ENCODE measurements around the gene NUP214. TPM values are rescaled to one million over a fixed set of nuclear protein-coding genes. Genes with fewer than 3 reads are reported as not detected.

NUP214 gene
- total and polyA plus RNA-seq, 7 experiments from 2014 or later, result 18.2 to 116 (median 80.5) TPM

- ChIA-PET CTCF (interaction anchor here (0.6 to 1.7 kb wide), 5 partner anchors 10 to 63 kb away, joined by 3 to 5 read pairs (median 4); no protein-coding TSS in a partner anchor), POLR2A (interaction anchor here (1.0 to 16.2 kb wide), 10 partner anchors 8 to 148 kb away, joined by 3 to 886 read pairs (median 5); partner anchors contain the start of genes NUP214 and PLPP7)
- intact Hi-C loops (cut with micrococcal nuclease), result loop anchor here (5.0 to 10.0 kb wide), 4 partner anchors 229 to 1082 kb away; partner anchors contain the start of genes POMT1 (in 1 of the 2) and SETX (in 1 of the 2)
- Histone ChIP-seq H3K36me3 (ENCODE audit: control insufficient read depth in 2 of 3, insufficient read depth in 3 of 3, low read length in 3 of 3) (peaks cover 0 to 35% (median 0%) of the 10 kb centered on the region in 3 experiments), H3K9me3 (ENCODE audit: control insufficient read depth in 2 of 3, low read length in 3 of 3) (no peaks in the 10 kb centered on the region), H3K27ac (ENCODE audit: low read depth, low read length) (peak overlapping the region; percentile 96), H3K4me1 (ENCODE audit: control insufficient read depth in 2 of 2, insufficient read depth in 2 of 2, low read length in 2 of 2) (peaks cover 30 to 37% of the 10 kb centered on the region in 2 donors), H3K27me3 (ENCODE audit: control insufficient read depth in 2 of 2, insufficient read depth in 2 of 2, low read length in 2 of 2) (no peaks in the 10 kb centered on the region), H3K4me3 (ENCODE audit: low read length) (peak overlapping the region; percentile 95)
- DNase-seq, result peak in 2 of 9 donors; percentile 37
- Mint-ChIP-seq H3K27ac (peak overlapping the region; percentile 88 to 100 (median 98)), H3K4me3 (peak overlapping the region; percentile 83 to 100 (median 96)), H3K9me3 (peaks cover 0 to 6% (median 0%) of the 10 kb centered on the region in 11 donors), H3K4me1 (peaks cover 15 to 41% (median 31%) of the 10 kb centered on the region in 7 donors), H3K27me3 (no peaks in the 10 kb centered on the region), H3K36me3 (peaks cover 0 to 65% (median 32%) of the 10 kb centered on the region in 5 donors)
- ATAC-seq, result no peak
Observed at GRCh38 chr9:131273146-131273855, 147.9 kb downstream of the NUP214 start.

- no peaks in the 10 kb centered on the region for H3K27me3 ChIP-seq (ENCODE audit: control insufficient read depth in 2 of 2, insufficient read depth in 2 of 2, low read length in 2 of 2)
- Mint-ChIP-seq H3K36me3 (peaks cover 0 to 64% (median 32%) of the 10 kb centered on the region in 5 donors), H3K27me3 (no peaks in the 10 kb centered on the region), H3K9me3 (peaks cover 0 to 6% (median 0%) of the 10 kb centered on the region in 11 donors), H3K27ac (peak overlapping the region; percentile 88 to 100 (median 98)), H3K4me3 (peak overlapping the region; percentile 83 to 100 (median 96)), H3K4me1 (peaks cover 20 to 45% (median 36%) of the 10 kb centered on the region in 7 donors)
- H3K9me3 ChIP-seq (ENCODE audit: control insufficient read depth in 2 of 3, low read length in 3 of 3), result no peaks in the 10 kb centered on the region
- CTCF ChIA-PET, result interaction anchor here (0.7 to 1.6 kb wide), 6 partner anchors 10 to 23 kb away, joined by 3 to 10 read pairs (median 4); no protein-coding TSS in a partner anchor
- H3K4me1 ChIP-seq (ENCODE audit: control insufficient read depth in 2 of 2, insufficient read depth in 2 of 2, low read length in 2 of 2), result peaks cover 38 to 42% of the 10 kb centered on the region in 2 donors
- POLR2A ChIA-PET, result interaction anchor here (0.6 to 16.2 kb wide), 15 partner anchors 7 to 1427 kb away, joined by 3 to 886 read pairs (median 5); partner anchors contain the start of gene NUP214
- DNase-seq, result peak in 1 of 9 donors; percentile 33
- H3K36me3 ChIP-seq (ENCODE audit: control insufficient read depth in 2 of 3, insufficient read depth in 3 of 3, low read length in 3 of 3), result peaks cover 0 to 35% (median 0%) of the 10 kb centered on the region in 3 experiments
- H3K4me3 ChIP-seq (ENCODE audit: low read length), result peak overlapping the region; percentile 95
- intact Hi-C loops (cut with micrococcal nuclease), result loop anchor here (1.0 to 10.0 kb wide), 5 partner anchors 8 to 1081 kb away; partner anchors contain the start of genes POMT1 (in 1 of the 2) and SETX (in 1 of the 2)
- ATAC-seq, result no peak
- H3K27ac ChIP-seq (ENCODE audit: low read depth, low read length), result peak overlapping the region; percentile 96
Observed at GRCh38 chr9:131273856-131274673, 148.7 kb downstream of the NUP214 start.

- Mint-ChIP-seq H3K4me1 (peaks cover 21 to 45% (median 42%) of the 10 kb centered on the region in 7 donors), H3K9me3 (peaks cover 0 to 6% (median 0%) of the 10 kb centered on the region in 11 donors), H3K4me3 (peak overlapping the region; percentile 83 to 100 (median 96)), H3K27ac (peak overlapping the region; percentile 88 to 100 (median 98)), H3K36me3 (peaks cover 0 to 59% (median 32%) of the 10 kb centered on the region in 5 donors), H3K27me3 (no peaks in the 10 kb centered on the region)
- no peaks in the 10 kb centered on the region for H3K9me3 ChIP-seq (ENCODE audit: control insufficient read depth in 2 of 3, low read length in 3 of 3)
- POLR2A ChIA-PET, result interaction anchor here (0.7 to 16.2 kb wide), 12 partner anchors 8 to 651 kb away, joined by 3 to 886 read pairs (median 5); no protein-coding TSS in a partner anchor
- CTCF ChIA-PET, result interaction anchor here (0.6 to 1.5 kb wide), 4 partner anchors 8 to 23 kb away, joined by 3 to 10 read pairs (median 4); no protein-coding TSS in a partner anchor
- H3K27ac ChIP-seq (ENCODE audit: low read depth, low read length), result peak overlapping the region; percentile 96
- DNase-seq (no peak), ATAC-seq (no peak)
- H3K36me3 ChIP-seq (ENCODE audit: control insufficient read depth in 2 of 3, insufficient read depth in 3 of 3, low read length in 3 of 3), result peaks cover 0 to 35% (median 0%) of the 10 kb centered on the region in 3 experiments
- intact Hi-C loops (cut with micrococcal nuclease), result loop anchor here (1.0 to 10.0 kb wide), 7 partner anchors 9 to 1080 kb away; partner anchors contain the start of genes POMT1 (in 2 of the 2), NUP214 (in 1 of the 2) and SETX (in 1 of the 2)
- peaks cover 36 to 39% of the 10 kb centered on the region in 2 donors for H3K4me1 ChIP-seq (ENCODE audit: control insufficient read depth in 2 of 2, insufficient read depth in 2 of 2, low read length in 2 of 2)
- H3K4me3 ChIP-seq (ENCODE audit: low read length), result peak overlapping the region; percentile 95
- no peaks in the 10 kb centered on the region for H3K27me3 ChIP-seq (ENCODE audit: control insufficient read depth in 2 of 2, insufficient read depth in 2 of 2, low read length in 2 of 2)
Observed at GRCh38 chr9:131274674-131275331, 149.4 kb downstream of the NUP214 start.

GRCh38 chr9:131275332-131276093 is 150.1 kb downstream of the NUP214 start:
- POLR2A ChIA-PET, result interaction anchor here (0.6 to 16.2 kb wide), 8 partner anchors 9 to 225 kb away, joined by 3 to 886 read pairs (median 6); no protein-coding TSS in a partner anchor
- ATAC-seq, result no peak
- Mint-ChIP-seq H3K4me1 (peaks cover 16 to 40% (median 36%) of the 10 kb centered on the region in 7 donors), H3K9me3 (peaks cover 0 to 6% (median 0%) of the 10 kb centered on the region in 11 donors), H3K27ac (peak overlapping the region; percentile 88 to 100 (median 98)), H3K4me3 (peak overlapping the region; percentile 83 to 100 (median 96)), H3K36me3 (peaks cover 0 to 54% (median 31%) of the 10 kb centered on the region in 5 donors), H3K27me3 (no peaks in the 10 kb centered on the region)
- Histone ChIP-seq H3K4me3 (ENCODE audit: low read length) (peak overlapping the region; percentile 95), H3K4me1 (ENCODE audit: control insufficient read depth in 2 of 2, insufficient read depth in 2 of 2, low read length in 2 of 2) (peaks cover 30 to 35% of the 10 kb centered on the region in 2 donors), H3K27ac (ENCODE audit: low read depth, low read length) (peak overlapping the region; percentile 96), H3K36me3 (ENCODE audit: control insufficient read depth in 2 of 3, insufficient read depth in 3 of 3, low read length in 3 of 3) (peaks cover 0 to 35% (median 0%) of the 10 kb centered on the region in 3 experiments), H3K9me3 (ENCODE audit: control insufficient read depth in 2 of 3, low read length in 3 of 3) (no peaks in the 10 kb centered on the region), H3K27me3 (ENCODE audit: control insufficient read depth in 2 of 2, insufficient read depth in 2 of 2, low read length in 2 of 2) (no peaks in the 10 kb centered on the region)
- DNase-seq, result no peak
- CTCF ChIA-PET, result interaction anchor here (0.6 to 1.5 kb wide), 3 partner anchors 9 to 19 kb away, joined by 3 to 10 read pairs (median 5); no protein-coding TSS in a partner anchor
- intact Hi-C loops (cut with micrococcal nuclease), result loop anchor here (5.0 to 10.0 kb wide), 5 partner anchors 62 to 1079 kb away; partner anchors contain the start of genes NUP214 (in 1 of the 2), POMT1 (in 1 of the 2) and SETX (in 1 of the 2)
